ENCODE data around the gene NWD2.

GRCh38 chr4:37463033-37463856 lies 218.7 kb downstream of the NWD2 start:
- TF ChIP-seq, protein P1, sequence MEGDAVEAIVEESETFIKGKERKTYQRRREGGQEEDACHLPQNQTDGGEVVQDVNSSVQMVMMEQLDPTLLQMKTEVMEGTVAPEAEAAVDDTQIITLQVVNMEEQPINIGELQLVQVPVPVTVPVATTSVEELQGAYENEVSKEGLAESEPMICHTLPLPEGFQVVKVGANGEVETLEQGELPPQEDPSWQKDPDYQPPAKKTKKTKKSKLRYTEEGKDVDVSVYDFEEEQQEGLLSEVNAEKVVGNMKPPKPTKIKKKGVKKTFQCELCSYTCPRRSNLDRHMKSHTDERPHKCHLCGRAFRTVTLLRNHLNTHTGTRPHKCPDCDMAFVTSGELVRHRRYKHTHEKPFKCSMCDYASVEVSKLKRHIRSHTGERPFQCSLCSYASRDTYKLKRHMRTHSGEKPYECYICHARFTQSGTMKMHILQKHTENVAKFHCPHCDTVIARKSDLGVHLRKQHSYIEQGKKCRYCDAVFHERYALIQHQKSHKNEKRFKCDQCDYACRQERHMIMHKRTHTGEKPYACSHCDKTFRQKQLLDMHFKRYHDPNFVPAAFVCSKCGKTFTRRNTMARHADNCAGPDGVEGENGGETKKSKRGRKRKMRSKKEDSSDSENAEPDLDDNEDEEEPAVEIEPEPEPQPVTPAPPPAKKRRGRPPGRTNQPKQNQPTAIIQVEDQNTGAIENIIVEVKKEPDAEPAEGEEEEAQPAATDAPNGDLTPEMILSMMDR (conservative IDR thresholded peaks at IDR 0.05; ENCODE audit: low read depth, low read length): no peak
- TF ChIP-seq EZH2 (IDR thresholded peaks at IDR 0.05; ENCODE audit: borderline replicate concordance, low read depth, low read length, poor library complexity, severe bottlenecking): no peak
